ENCODE data around the gene LGALS4. TPM values are rescaled to one million over a fixed set of nuclear protein-coding genes. Genes with fewer than 3 reads are reported as not detected.
A peak's percentile ranks its signal among the peaks of the same experiment; 100 is the strongest.

LGALS4 gene
- total and polyA plus RNA-seq, 9 of the 15 experiments (the other 6 are each of a cell fraction or from before 2014, with no cell fraction given): 0.08 to 1.1 (median 0.30) TPM; not detected in 3

- TF ChIP-seq SRSF9 (IDR thresholded peaks at IDR 0.05; ENCODE audit: borderline replicate concordance, low read depth, low read length) (no peak), THRAP3 (IDR thresholded peaks at IDR 0.05; ENCODE audit: borderline replicate concordance) (no peak), COPS2 (conservative IDR thresholded peaks at IDR 0.05) (no peak), GTF2F1 (IDR thresholded peaks at IDR 0.05; ENCODE audit: low read depth, low read length) (no peak), PRDM10 (IDR thresholded peaks at IDR 0.05; ENCODE audit: partially characterized antibody) (peak; percentile 52), ZNF584 (CRISPR knock-in tag; IDR thresholded peaks at IDR 0.05; ENCODE audit: low read depth) (no peak), SREBF2 (CRISPR knock-in tag; IDR thresholded peaks at IDR 0.05) (no peak), KLF1 (tag; IDR thresholded peaks at IDR 0.05) (0 out of 2 replicates have a peak, but pooled peaks have one; percentile 60), MCM5 (IDR thresholded peaks at IDR 0.05; ENCODE audit: low read depth) (no peak), ZKSCAN3 (CRISPR knock-in tag; IDR thresholded peaks at IDR 0.05) (no peak), ZBTB40 (IDR thresholded peaks at IDR 0.05) (peak; percentile 73; the same call in 1 of the 2 replicates), ZBTB40 (CRISPR knock-in tag; IDR thresholded peaks at IDR 0.05) (no peak), HINFP (tag; conservative IDR thresholded peaks at IDR 0.05; ENCODE audit: low read depth) (no peak), SUPT5H (IDR thresholded peaks at IDR 0.05) (peak; percentile 76), ZNF408 (CRISPR knock-in tag; IDR thresholded peaks at IDR 0.05; ENCODE audit: low read depth) (no peak), ZNF212 (CRISPR knock-in tag; IDR thresholded peaks at IDR 0.05) (no peak)
These were observed 37.8 kb upstream of the LGALS4 start (continued) for GRCh38 chr19:38850436-38850975.
